GM15510 (cell line): ENCODE data around the gene FBRSL1.

Experiments used
- POLR2A ChIP-seq: IDR thresholded peaks from 3 replicates; pipeline ENCODE4 v1.6.1; 2011; ENCODE audit warnings: borderline replicate concordance; ENCODE audit not compliant: insufficient read length; ENCODE audit errors: extremely low read depth

Gene FBRSL1

DNA sequence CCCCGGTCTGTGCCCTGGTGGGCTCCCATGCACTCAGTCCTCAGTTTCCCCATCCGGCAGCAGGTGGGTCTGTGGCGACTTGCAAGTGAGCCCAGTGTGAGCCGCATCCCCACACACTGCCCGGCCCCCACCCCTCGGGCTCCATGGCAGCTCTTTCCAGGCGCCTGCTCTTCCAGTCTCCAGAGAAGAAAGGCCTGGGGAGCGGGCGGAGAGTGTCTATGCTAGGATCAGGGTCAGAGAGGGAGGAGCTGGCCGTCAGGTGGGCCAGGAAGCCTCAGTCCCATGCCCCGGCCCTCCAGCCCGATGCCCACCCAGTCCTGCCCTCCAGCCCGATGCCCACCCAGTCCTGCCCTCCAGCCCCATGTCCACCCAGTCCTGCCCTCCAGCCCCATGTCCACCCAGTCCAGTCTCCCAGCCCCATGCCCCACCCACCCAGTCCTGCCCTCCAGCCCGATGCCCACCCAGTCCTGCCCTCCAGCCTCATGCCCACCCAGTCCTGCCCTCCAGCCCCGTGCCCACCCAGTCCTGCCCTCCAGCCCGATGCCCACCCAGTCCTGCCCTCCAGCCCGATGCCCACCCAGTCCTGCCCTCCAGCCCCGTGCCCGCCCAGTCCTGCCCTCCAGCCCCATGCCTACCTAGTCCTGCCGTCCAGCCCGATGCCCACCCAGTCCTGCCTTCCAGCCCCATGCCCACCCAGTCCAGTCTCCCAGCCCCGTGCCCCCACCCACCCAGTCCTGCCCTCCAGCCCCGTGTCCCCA is 49.2 kb downstream of the FBRSL1 start:
- TF ChIP-seq POLR2A: no peak

DNA sequence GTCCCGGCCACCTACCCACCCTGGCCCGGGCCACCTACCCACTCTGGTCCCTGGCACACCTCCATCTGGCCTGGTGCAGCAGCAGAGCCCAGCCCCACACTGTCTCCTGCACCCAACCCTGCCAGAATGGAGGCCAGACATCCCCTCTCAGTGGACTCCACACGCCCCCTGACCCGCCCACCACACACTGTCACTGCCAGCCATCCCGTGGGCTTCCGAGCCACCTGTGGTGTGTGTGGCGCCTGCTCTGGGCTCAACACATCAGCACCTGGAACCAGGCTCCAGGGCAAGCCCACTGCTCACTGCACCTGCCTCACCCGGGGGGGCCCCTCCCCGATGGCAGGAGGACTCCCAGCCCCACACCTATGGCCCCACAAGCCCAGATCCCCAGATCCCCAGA is 50.5 kb downstream of the FBRSL1 start:
- TF ChIP-seq POLR2A: no peak

DNA sequence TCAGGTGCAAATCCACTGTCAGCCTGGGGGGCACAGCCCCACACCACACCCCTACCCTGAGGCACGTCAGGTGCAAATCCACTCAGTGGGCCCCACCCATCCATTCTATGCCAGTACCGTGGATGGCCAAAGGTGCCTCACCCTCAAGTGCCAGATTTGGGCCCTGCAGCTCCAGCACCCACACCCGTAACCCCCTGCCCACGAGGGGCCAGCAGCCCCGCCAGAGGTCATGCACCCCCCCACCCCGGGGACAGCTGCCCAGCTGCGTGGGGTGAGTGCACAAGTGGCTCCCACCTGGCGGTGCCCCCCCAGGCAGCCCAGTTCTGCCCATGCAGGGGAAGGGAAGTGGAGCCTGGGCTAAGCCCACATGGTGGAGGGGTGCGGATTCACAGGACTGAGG is 51.2 kb downstream of the FBRSL1 start:
- TF ChIP-seq POLR2A: no peak

GRCh38 chr12:132541996-132542395 is 52.0 kb downstream of the FBRSL1 start:
- no peak for TF ChIP-seq POLR2A

GRCh38 chr12:132542661-132543060 is 52.7 kb downstream of the FBRSL1 start:
- TF ChIP-seq POLR2A: no peak

GRCh38 chr12:132543298-132544079 is 53.5 kb downstream of the FBRSL1 start:
- TF ChIP-seq POLR2A: no peak

DNA sequence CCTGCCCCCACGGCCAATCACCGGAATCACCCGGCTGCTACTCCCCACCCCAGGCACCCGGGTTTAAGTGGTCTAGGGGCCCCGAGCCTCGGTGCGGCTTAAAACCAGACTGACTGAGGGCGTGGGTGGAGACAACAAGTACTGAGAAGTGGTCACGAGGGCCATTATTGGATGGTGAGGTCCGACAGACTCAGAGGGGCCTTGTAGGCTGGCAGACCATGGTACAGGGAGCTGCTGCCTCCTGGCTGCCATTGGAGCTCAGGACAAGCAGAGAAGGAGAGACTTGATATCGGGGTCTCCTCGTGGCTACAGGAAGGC is 54.1 kb downstream of the FBRSL1 start:
- no peak for TF ChIP-seq POLR2A

GRCh38 chr12:132544498-132544897 is 54.5 kb downstream of the FBRSL1 start:
- TF ChIP-seq POLR2A: no peak

GRCh38 chr12:132545164-132545953 is 55.4 kb downstream of the FBRSL1 start:
- TF ChIP-seq POLR2A: no peak

DNA sequence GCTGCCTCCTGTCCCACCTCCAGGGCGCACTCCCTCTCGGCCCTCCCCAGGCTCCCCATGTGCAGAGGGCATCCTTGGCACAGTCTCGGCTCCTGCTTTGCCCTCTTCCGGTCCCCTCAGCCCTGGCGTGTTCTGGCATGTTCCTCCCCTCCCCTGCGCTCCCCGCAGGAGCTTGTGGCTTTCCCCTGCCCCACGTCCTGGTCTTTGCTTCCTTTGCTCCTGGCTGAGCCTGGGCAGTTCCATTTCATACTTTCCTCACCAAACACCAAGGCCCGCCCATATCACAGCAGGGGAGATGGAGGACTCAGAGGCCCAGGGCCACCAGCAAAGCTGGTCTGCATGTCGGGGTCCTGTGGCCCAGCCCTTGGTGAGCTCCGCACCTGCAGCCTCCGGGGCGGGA is 56.0 kb downstream of the FBRSL1 start:
- no peak for TF ChIP-seq POLR2A

DNA sequence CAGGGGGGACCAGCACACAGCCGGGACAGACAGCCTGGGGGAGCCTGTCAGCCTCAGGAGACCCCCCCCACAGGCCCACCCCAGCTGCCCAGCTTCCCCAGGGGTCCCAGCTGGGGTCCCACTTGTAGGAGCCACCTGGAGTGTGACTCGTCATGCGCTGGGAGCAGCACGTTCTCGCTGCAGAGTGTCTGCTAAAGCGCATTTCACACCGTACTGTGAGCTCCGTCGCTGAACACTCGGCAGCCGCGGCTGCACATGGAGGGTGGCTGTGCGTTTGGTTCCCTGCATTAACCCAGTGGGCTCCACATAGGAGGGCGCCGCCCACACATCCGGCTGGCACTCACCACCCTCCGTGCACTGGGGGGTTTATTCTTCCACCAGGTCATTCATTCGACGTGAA is 56.7 kb downstream of the FBRSL1 start:
- TF ChIP-seq POLR2A: no peak

GRCh38 chr12:132547205-132547740 is 57.3 kb downstream of the FBRSL1 start:
- no peak for TF ChIP-seq POLR2A

GRCh38 chr12:132548430-132549058 is 58.6 kb downstream of the FBRSL1 start:
- TF ChIP-seq POLR2A: no peak

DNA sequence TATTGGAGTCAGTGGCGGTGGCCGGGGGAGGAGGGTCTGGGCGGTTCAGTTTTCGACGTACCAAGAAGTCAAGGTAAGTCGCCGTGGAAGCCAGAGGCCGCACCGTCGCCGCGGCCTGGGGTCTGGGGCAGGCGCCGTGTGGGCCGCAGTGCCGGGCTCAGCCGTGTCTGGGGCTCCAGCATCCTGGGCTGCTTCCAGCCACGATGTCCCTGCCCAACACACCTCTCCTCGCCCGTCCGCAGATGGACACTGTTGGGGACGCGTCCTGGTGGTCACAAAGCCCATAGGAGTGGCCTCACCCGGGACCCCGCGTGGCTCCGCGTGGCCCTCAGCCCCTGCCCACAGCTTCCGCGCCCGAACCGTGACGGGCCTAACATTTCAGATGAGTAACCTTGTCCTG is 59.1 kb downstream of the FBRSL1 start:
- no peak for TF ChIP-seq POLR2A
